Ishikawa (cell line): Measurements from ENCODE around the gene ARL3.

Source experiments
- CEBPB ChIP-seq: IDR thresholded peaks from 2 replicates; pipeline ENCODE4 v1.6.1; 2012
- CREB1 ChIP-seq: IDR thresholded peaks from 2 replicates; pipeline ENCODE4 v1.6.1; 2012; ENCODE audit warnings: low read depth
- EGR1 ChIP-seq: IDR thresholded peaks from 2 replicates; pipeline ENCODE4 v1.6.1; 2012
- EP300 ChIP-seq: IDR thresholded peaks from 2 replicates; pipeline ENCODE4 v1.6.1; 2012; ENCODE audit warnings: borderline replicate concordance
- FOXM1 ChIP-seq: IDR thresholded peaks from 2 replicates; pipeline ENCODE4 v1.6.1; 2012; ENCODE audit warnings: low read depth, borderline replicate concordance
- MAX ChIP-seq: IDR thresholded peaks from 2 replicates; pipeline ENCODE4 v1.6.1; 2012
- NFIC ChIP-seq: IDR thresholded peaks from 2 replicates; pipeline ENCODE4 v1.6.1; 2012
- RAD21 ChIP-seq: IDR thresholded peaks from 2 replicates; pipeline ENCODE4 v1.6.1; 2012; ENCODE audit warnings: low read depth
- REST ChIP-seq: IDR thresholded peaks from 2 replicates; pipeline ENCODE4 v1.6.1; 2012; ENCODE audit warnings: low read depth, mild to moderate bottlenecking
- TAF1 ChIP-seq: IDR thresholded peaks from 2 replicates; pipeline ENCODE4 v1.6.1; 2012; ENCODE audit warnings: low read depth, mild to moderate bottlenecking
- TCF12 ChIP-seq: IDR thresholded peaks from 2 replicates; pipeline ENCODE4 v1.6.1; 2012; ENCODE audit warnings: low read depth
- TEAD4 ChIP-seq: IDR thresholded peaks from 2 replicates; pipeline ENCODE4 v1.6.1; 2012
- USF1 ChIP-seq: IDR thresholded peaks from 2 replicates; pipeline ENCODE4 v1.6.1; 2012
- YY1 ChIP-seq: IDR thresholded peaks from 2 replicates; pipeline ENCODE4 v1.6.1; 2012; ENCODE audit warnings: low read depth
- ZBTB7A ChIP-seq: IDR thresholded peaks from 2 replicates; pipeline ENCODE4 v1.6.1; 2012; ENCODE audit warnings: low read depth

ARL3 gene

GRCh38 chr10:102701272-102701671, 12.9 kb downstream of the ARL3 start:
- TF ChIP-seq NFIC (no peak), TCF12 (no peak)

GRCh38 chr10:102698894-102699293, 15.3 kb downstream of the ARL3 start:
- TF ChIP-seq ZBTB7A (no peak), TAF1 (no peak), MAX (no peak), FOXM1 (no peak), EP300 (no peak)

GRCh38 chr10:102696736-102697135, 17.5 kb downstream of the ARL3 start:
- TF ChIP-seq CEBPB, result peak; percentile 62; the same call in 1 of the 2 replicates
- TF ChIP-seq ZBTB7A, result no peak
- no peak for TF ChIP-seq TCF12

- peak; percentile 80 for TF ChIP-seq TEAD4
Measured at GRCh38 chr10:102695401-102695800, 18.8 kb downstream of the ARL3 start.

GRCh38 chr10:102691285-102692066, 22.7 kb downstream of the ARL3 start:
- TF ChIP-seq REST (no peak), YY1 (no peak), TEAD4 (no peak), NFIC (no peak)

- TF ChIP-seq NFIC, result no peak
- no peak for TF ChIP-seq ZBTB7A
- TF ChIP-seq CEBPB, result no peak
- no peak for TF ChIP-seq TAF1
- no peak for TF ChIP-seq TEAD4
- no peak for TF ChIP-seq CREB1
- no peak for TF ChIP-seq RAD21
- no peak for TF ChIP-seq EP300
- no peak for TF ChIP-seq REST
- TF ChIP-seq EGR1, result no peak
- no peak for TF ChIP-seq FOXM1
- no peak for TF ChIP-seq YY1
- TF ChIP-seq TCF12, result no peak
- no peak for TF ChIP-seq USF1
- TF ChIP-seq MAX, result no peak
Measured at GRCh38 chr10:102683736-102684135, 30.5 kb downstream of the ARL3 start.

GRCh38 chr10:102682981-102683380, 31.2 kb downstream of the ARL3 start:
- TF ChIP-seq RAD21, result no peak
- TF ChIP-seq ZBTB7A, result no peak
- TF ChIP-seq USF1, result no peak
- no peak for TF ChIP-seq MAX
- no peak for TF ChIP-seq TCF12
- no peak for TF ChIP-seq EGR1
- TF ChIP-seq FOXM1, result no peak
- TF ChIP-seq TAF1, result no peak
- TF ChIP-seq EP300, result no peak
- TF ChIP-seq REST, result no peak
- no peak for TF ChIP-seq TEAD4
- no peak for TF ChIP-seq CREB1
